Effector CD8-positive, alpha-beta T cell (primary cell): ENCODE measurements around the gene CCL15.

ENCODE experiments used
- DNase-seq: peaks from one replicate; lab custom pipeline; 2025; lab: John Stamatoyannopoulos, UW

Gene CCL15

GRCh38 chr17:35991075-35991474 lies 10.3 kb downstream of the CCL15 start:
- DNase-seq: no peak

- no peak for DNase-seq
Observed at GRCh38 chr17:35988164-35988563, 13.2 kb downstream of the CCL15 start.

GRCh38 chr17:35986643-35987042 lies 14.7 kb downstream of the CCL15 start, which contains the start of gene CCL14:
Gene CCL14 (minus strand): TSS chr17:35986729. CDS start chr17:35986649, 80 bp downstream.
- no peak for DNase-seq

- no peak for DNase-seq
Observed at GRCh38 chr17:35984140-35984539, 17.2 kb downstream of the CCL15 start.

GRCh38 chr17:35982409-35983191 lies 18.8 kb downstream of the CCL15 start:
- DNase-seq: no peak

GRCh38 chr17:35981908-35982330 lies 19.4 kb downstream of the CCL15 start:
- DNase-seq: no peak

GRCh38 chr17:35981246-35981645 lies 20.1 kb downstream of the CCL15 start, which contains the start of gene CCL16:
Gene CCL16 (minus strand): TSS chr17:35981497. CDS start chr17:35981420, 77 bp downstream.
- no peak for DNase-seq

GRCh38 chr17:35978346-35978745 lies 23.0 kb downstream of the CCL15 start:
- DNase-seq: no peak

- DNase-seq: no peak
Observed at GRCh38 chr17:35977509-35977908, 23.8 kb downstream of the CCL15 start.

- DNase-seq: no peak
Observed at GRCh38 chr17:35973333-35974260, 27.8 kb downstream of the CCL15 start.

- DNase-seq: no peak
Observed at GRCh38 chr17:35972945-35973332, 28.4 kb downstream of the CCL15 start.

GRCh38 chr17:35972535-35972934 lies 28.8 kb downstream of the CCL15 start:
- DNase-seq: no peak

- no peak for DNase-seq
Observed at GRCh38 chr17:35972066-35972465, 29.3 kb downstream of the CCL15 start.

- peak; percentile 62 for DNase-seq
Observed at GRCh38 chr17:35969558-35970380, 31.6 kb downstream of the CCL15 start.

GRCh38 chr17:35968520-35969054 lies 32.8 kb downstream of the CCL15 start:
- no peak for DNase-seq

- DNase-seq: no peak
Observed at GRCh38 chr17:35965272-35965671, 36.1 kb downstream of the CCL15 start.

- DNase-seq: no peak
Observed at GRCh38 chr17:35963663-35964062, 37.7 kb downstream of the CCL15 start.

- DNase-seq: no peak
Observed at GRCh38 chr17:35953720-35954119, 47.6 kb downstream of the CCL15 start.

GRCh38 chr17:35949401-35949800 lies 52.0 kb downstream of the CCL15 start:
- no peak for DNase-seq

- no peak for DNase-seq
Observed at GRCh38 chr17:35948092-35948491, 53.3 kb downstream of the CCL15 start.
